SIG-M5 (cell line): Measurements from ENCODE around the gene RPS25.
"Not testable (repeated sequence)": the region's sequence is repeated elsewhere in the genome, so short reads cannot be mapped to it uniquely, and the experiment has no call there.

Experiments
- DNase-seq: peaks from one replicate; lab custom pipeline; 2025; lab: John Stamatoyannopoulos, UW

The RPS25 gene

GRCh38 chr11:119018074-119018938 is at the start of gene RPS25, which contains the start of gene TRAPPC4:
Gene RPS25 (minus strand): TSS chr11:119018343. CDS start chr11:119018284, 59 bp downstream.
Gene TRAPPC4 (plus strand): TSS chr11:119018766. CDS start chr11:119018796, 30 bp downstream.
- DNase-seq, result peak; percentile 91

DNA sequence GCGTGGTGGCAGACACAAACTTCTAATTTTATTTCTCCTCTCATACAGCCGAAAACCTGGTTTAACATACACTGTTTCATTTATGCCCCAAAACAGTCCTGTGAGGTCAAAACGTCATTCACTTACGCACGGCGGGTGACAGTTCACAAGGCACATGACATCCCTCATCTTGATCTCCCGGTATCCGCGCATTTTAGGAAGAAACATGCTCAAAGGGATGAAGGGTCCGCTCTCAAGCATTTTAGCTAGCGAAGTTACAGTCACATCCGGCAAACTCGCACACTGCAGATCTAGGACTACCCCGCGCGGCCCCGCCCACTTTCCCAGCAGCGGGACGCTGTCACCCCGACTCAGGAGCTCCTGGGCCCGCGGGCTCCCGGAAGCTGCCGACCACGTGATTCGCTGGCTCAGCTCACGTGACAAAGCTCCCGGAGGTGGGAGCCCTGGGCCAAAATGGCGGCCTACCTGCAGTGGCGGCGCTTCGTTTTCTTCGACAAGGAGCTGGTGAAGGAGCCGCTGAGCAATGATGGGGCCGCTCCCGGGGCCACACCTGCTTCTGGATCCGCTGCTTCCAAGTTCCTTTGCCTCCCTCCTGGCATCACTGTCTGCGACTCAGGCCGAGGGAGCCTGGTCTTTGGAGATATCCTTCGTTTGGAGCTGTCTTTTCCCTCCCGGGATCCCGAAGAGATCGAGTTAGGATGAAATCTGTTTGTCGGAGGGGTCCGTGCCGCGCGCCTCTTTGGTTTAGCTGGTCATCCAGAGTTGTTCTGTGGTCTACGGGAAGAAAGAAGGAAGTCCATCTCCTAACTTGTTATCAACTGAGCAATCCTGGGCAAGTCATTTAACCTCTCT is 49.5 kb upstream of the RPS25 start, which contains the start of gene VPS11:
VPS11 (plus strand) TSS at position 448 of the 852 bp plus-strand sequence; CDS start at position 454, 6 bp downstream.
- DNase-seq, result peak; percentile 82

DNA sequence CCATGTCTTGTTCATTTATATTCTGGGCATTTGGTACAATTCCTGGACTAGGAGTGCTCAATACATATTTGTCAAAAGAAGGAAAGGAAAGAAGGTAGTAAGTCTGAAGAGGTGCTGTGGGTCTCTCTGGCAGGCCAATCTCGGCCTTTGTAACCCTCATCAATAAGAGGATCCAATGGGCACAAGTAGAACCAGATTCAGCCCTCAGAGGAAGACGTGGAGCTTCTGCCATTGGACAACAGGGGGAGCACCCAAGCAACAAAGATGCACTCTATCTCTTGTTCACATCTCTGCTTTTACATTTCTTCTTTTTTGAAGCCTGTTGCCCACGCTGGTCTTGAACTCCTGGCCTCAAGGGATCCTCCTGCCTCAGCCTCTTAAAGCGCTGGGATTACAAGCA is 47.2 kb upstream of the RPS25 start:
- no peak for DNase-seq

DNA sequence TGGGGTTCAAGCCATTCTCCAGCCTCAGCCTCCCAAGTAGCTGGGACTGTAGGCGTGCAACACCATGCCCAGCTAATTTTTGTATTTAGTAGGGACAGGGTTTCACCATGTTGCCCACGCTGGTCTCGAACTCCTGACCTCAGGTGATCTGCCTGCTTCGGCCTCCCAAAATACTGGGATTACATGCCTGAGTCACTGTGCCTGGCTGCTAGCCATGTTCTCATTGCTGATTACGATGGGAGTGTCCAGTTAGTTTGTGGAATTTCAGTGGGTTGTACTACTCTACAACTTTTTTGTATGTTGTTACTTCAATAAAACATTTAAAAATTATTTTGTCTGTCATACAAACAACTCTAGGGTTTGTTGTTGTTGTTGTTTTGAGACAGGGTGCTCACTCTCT is 44.6 kb upstream of the RPS25 start:
- DNase-seq, result no peak

GRCh38 chr11:119061256-119061655 is 43.1 kb upstream of the RPS25 start:
- DNase-seq, result no peak

DNA sequence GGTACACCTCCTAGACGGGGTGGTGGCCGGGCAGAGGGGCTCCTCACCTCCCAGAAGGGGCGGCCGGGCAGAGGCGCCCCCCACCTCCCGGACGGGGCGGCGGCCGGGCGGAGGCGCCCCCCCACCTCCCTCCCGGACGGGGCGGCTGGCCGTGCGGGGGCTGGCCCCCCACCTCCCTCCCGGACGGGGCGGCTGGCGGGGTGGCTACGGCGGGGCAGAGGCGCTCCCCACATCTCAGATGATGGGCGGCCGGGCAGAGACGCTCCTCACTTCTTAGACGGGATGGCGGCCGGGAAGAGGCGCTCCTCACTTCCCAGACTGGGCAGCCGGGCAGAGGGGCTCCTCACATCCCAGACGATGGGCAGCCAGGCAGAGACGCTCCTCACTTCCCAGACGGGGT is 41.0 kb upstream of the RPS25 start:
- not testable (repeated sequence) for DNase-seq

- DNase-seq, result peak; percentile 35
Observed at GRCh38 chr11:119057000-119057769, 39.0 kb upstream of the RPS25 start, which contains the start of gene HYOU1. Gene HYOU1 (minus strand): TSS chr11:119057205. CDS start chr11:119056160, 1,045 bp downstream.

GRCh38 chr11:119056421-119056999 is 38.4 kb upstream of the RPS25 start:
- no peak for DNase-seq

GRCh38 chr11:119055901-119056300 is 37.8 kb upstream of the RPS25 start:
- no peak for DNase-seq

- DNase-seq, result no peak
Observed at GRCh38 chr11:119054418-119054817, 36.3 kb upstream of the RPS25 start.

DNA sequence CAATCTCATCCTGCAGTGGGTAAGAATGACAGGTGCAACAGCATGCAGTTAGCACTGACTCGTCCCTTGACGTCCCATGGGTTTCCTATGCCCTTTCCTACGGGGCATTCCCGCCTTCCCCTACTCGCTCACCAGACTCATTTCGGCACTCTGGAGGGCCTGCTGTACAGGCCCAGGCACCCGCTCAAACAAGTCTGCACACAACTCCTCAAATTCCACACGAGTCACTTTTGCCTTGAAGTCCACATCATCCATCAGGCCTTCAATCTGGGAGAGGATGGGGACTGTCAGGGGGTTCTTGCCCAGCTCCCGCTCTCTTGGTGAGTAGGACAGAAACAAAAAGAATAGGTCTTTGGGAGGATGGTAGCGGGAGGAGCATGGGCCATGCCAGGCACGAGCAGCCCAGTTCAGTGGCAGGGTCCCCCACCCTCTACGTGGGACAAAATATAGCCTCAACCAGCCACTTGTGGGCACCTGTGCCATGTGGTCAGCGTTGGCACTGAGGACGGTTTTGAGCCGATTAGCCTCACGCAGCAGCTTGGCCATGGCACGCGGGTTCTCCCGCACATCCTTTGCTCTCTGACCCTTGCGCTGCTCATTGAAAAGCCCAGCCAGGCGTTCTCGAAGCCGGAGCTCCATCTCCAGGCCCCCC is 34.1 kb upstream of the RPS25 start:
- no peak for DNase-seq

DNA sequence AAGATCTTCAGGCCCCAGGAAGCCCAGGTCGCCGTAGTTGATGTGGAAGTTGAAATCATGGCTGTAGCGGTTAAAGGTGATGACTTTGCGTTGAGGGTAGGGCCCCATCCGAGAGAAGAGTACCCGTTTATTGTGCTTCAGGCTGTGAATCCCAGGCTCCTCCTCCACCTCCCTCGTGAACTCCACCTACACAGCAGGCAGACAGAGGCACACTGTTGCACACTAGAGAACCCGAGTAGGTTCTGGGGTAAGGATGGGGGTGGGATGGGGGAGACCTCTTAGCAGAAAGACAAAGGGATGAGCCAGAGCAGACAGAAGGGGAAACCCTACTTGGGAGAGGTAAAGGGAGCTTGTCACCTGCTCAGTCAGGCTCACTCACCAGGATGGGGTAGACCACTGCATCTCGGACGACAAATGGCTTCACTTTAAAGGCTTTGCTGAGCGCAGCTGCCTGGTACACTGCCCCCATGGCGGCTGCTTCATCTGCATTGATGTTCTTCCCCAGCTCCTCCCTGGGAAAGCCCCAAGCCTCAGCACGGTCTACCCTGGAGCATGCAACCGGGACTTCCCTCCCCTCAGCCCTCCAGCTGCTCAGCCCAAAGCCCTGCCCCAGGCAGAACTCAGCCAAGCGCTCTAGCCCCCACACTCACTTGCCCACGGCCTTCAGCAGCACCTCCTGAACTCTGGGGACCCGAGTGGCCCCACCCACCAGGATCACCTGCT is 33.5 kb upstream of the RPS25 start:
- no peak for DNase-seq

- no peak for DNase-seq
Observed at GRCh38 chr11:119049081-119049480, 30.9 kb upstream of the RPS25 start.

GRCh38 chr11:119048644-119049043 is 30.5 kb upstream of the RPS25 start:
- no peak for DNase-seq

DNA sequence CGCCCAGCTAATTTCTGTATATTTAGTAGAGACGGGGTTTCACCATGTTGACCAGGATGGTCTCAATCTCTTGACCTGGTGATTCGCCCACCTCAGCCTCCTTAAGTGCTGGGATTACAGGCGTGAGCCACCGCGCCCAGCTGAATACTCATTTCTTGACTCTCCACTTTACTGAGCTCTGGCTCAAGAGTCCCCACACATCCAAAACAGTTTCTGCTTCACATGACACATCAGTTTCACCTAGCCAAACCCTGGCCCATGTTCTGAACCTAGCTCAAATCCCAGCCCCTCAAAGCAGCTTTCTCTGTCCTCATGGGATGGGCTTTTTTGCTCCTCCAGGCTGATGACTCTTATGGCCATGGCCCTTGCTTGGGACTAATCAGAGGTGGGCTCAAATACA is 29.1 kb upstream of the RPS25 start:
- DNase-seq, result no peak

- DNase-seq, result no peak
Observed at GRCh38 chr11:119046489-119046888, 28.3 kb upstream of the RPS25 start.

GRCh38 chr11:119044708-119045107 is 26.6 kb upstream of the RPS25 start:
- no peak for DNase-seq

- no peak for DNase-seq
Observed at GRCh38 chr11:119042927-119043326, 24.8 kb upstream of the RPS25 start.

GRCh38 chr11:119041821-119042514 is 23.8 kb upstream of the RPS25 start:
- DNase-seq, result no peak

- not testable (repeated sequence) for DNase-seq
Observed at GRCh38 chr11:119039471-119039870, 21.3 kb upstream of the RPS25 start.
